Suprapubic skin (tissue), 2 donors: ENCODE data around the gene EIF4G3.

Experiments
- EP300 ChIP-seq: sonication (generic); formaldehyde crosslinking; IDR thresholded peaks from one replicate; pipeline ENCODE4 v1.6.1; 2017; ENCODE audit warnings: antibody characterized with exemption
- POLR2A ChIP-seq, 2 donors: fragments of 450-650 bp; IDR thresholded peaks; one replicate each; pipeline ENCODE4 v1.6.1; 2017; ENCODE audit warnings: antibody characterized with exemption in 2 of 2, mild to moderate bottlenecking in 2 of 2, moderate library complexity in 2 of 2

DNA sequence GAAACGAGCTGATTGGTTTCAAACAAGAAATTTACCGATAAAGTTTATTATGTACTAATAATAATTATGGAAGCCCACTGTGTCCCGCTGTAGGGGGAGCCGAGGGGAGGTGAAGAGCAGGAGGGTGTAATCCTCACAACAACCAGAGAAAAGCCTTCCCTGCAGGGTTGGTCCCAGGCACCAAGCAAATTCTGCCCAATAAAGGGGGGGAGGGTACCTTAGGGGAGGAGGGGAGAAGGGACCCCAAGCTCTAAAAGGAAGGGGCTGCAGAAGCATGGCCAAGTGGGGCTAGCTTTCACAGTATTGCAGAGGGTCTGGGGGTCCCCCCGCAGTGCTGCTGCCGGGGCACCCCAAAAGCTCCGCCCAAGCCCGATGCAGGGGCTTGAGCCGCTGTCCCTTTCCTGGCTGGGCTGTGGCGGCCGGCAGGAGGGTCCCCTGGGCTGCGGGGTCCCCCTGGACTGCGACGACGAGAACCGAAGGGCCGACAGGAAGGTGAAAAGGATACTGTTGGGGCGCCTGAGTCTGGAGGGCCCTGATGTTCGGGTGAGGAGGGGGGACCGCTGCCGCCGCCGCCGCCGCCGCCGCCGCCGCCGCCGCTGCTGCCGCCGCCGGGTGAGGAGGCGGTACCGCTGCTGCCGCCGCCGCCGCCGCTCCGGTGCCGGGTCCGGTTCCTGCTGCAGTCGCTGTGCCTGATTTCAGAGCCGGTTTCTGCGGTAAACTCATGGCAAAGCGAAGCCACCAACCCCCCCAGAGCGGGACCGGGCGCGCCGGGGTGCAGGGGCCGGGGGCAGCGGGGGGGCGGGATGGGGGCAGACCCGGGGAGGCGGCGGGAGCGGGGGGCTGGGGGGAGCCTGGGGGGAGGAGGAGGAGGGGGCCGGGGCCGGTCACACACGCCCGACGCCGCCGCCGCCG lies 771 bp downstream of the EIF4G3 start:
- TF ChIP-seq POLR2A (IDR thresholded peaks at IDR 0.05) (no peak), EP300 (no peak)
